ENCODE measurements around the gene KRTAP21-3. TPM values are rescaled to one million over a fixed set of nuclear protein-coding genes. Genes with fewer than 3 reads are reported as not detected.

The KRTAP21-3 gene
- total RNA-seq, 4 donors from 2014 or later = not detected

- TF ChIP-seq POLR2A (IDR thresholded peaks at IDR 0.05) = no peak
- TF ChIP-seq CTCF (IDR thresholded peaks at IDR 0.05) = no peak
- no peak for TF ChIP-seq EP300 (IDR thresholded peaks at IDR 0.05)
These were observed 49.8 kb downstream of the KRTAP21-3 start for GRCh38 chr21:30668776-30669175.

More at GRCh38 chr21:30668776-30669175, 49.8 kb downstream of the KRTAP21-3 start:
- Histone ChIP-seq H3K36me3 (no peaks in the 10 kb centered on the region), H3K4me1 (no peaks in the 10 kb centered on the region), H3K27me3 (no peaks in the 10 kb centered on the region), H3K4me3 (no peak overlapping the region), H3K9me3 (no peaks in the 10 kb centered on the region), H3K27ac (no peak overlapping the region)
- DNase-seq (ENCODE audit: low spot score in 2 of 2) = no peak
- WGBS, 2 donors = 91 to 92% methylated on average over 1 of the region's 1 CpG

Small RNA genes within 50 kb of the gene (small RNA-seq; reads per million reads assigned to genes)
- gene AP000244.1 = not detected
- gene KRTAP21-3 = not detected

Other genes with a start within 250 kb of the KRTAP21-3 start
- gene KRTAP19-1, start 238.4 kb downstream of the KRTAP21-3 start, total RNA-seq = not detected
- not detected for gene KRTAP19-2, start 231.3 kb downstream of the KRTAP21-3 start, total RNA-seq
- gene KRTAP19-3, start 226.8 kb downstream of the KRTAP21-3 start, total RNA-seq = not detected
- not detected for gene KRTAP19-4, start 221.6 kb downstream of the KRTAP21-3 start, total RNA-seq
- not detected for gene KRTAP19-5, start 216.6 kb downstream of the KRTAP21-3 start, total RNA-seq
- gene KRTAP19-6, start 176.9 kb downstream of the KRTAP21-3 start, total RNA-seq = not detected
- not detected for gene KRTAP19-7, start 157.5 kb downstream of the KRTAP21-3 start, total RNA-seq
- not detected for gene KRTAP22-2, start 128.4 kb downstream of the KRTAP21-3 start, total RNA-seq
- not detected for gene KRTAP6-3, start 126.3 kb downstream of the KRTAP21-3 start, total RNA-seq
- gene KRTAP6-2, start 119.9 kb downstream of the KRTAP21-3 start, total RNA-seq = not detected
- not detected for gene KRTAP22-1, start 117.7 kb downstream of the KRTAP21-3 start, total RNA-seq
- gene KRTAP6-1, start 104.8 kb downstream of the KRTAP21-3 start, total RNA-seq = not detected
- gene KRTAP20-1, start 102.4 kb downstream of the KRTAP21-3 start, total RNA-seq = not detected
- gene KRTAP20-4, start 98.2 kb downstream of the KRTAP21-3 start, total RNA-seq = not detected
- not detected for gene KRTAP20-2, start 83.6 kb downstream of the KRTAP21-3 start, total RNA-seq
- not detected for gene KRTAP20-3, start 75.9 kb downstream of the KRTAP21-3 start, total RNA-seq
- gene KRTAP21-2, start 28.5 kb upstream of the KRTAP21-3 start, total RNA-seq = not detected
- not detected for gene KRTAP21-1, start 36.7 kb upstream of the KRTAP21-3 start, total RNA-seq
- gene KRTAP8-1, start 94.5 kb upstream of the KRTAP21-3 start, total RNA-seq = not detected
- gene KRTAP7-1, start 111.0 kb upstream of the KRTAP21-3 start, total RNA-seq = not detected
- under 1 TPM in 1 of 4 donors, not detected in 3; 0.59 TPM for gene KRTAP11-1, start 162.8 kb upstream of the KRTAP21-3 start, total RNA-seq

Measured in tibial nerve (tissue), 4 donors.